ENCODE measurements around the gene CELF4.

Gene CELF4

GRCh38 chr18:37253394-37254235 lies 312.0 kb downstream of the CELF4 start:
- no peak overlapping the region for H3K27ac ChIP-seq
- DNase-seq (ENCODE audit: low read depth, low spot score), result no peak

GRCh38 chr18:37252854-37253393 lies 312.7 kb downstream of the CELF4 start:
- no peak for DNase-seq (ENCODE audit: low read depth, low spot score)
- H3K27ac ChIP-seq, result no peak overlapping the region

- no peak for DNase-seq (ENCODE audit: low read depth, low spot score)
- no peak overlapping the region for H3K27ac ChIP-seq
These were observed 313.3 kb downstream of the CELF4 start for GRCh38 chr18:37252342-37252741.

GRCh38 chr18:37251679-37252078 lies 313.9 kb downstream of the CELF4 start:
- H3K27ac ChIP-seq, result no peak overlapping the region
- no peak for DNase-seq (ENCODE audit: low read depth, low spot score)

- DNase-seq (ENCODE audit: low read depth, low spot score), result no peak
- H3K27ac ChIP-seq, result no peak overlapping the region
These were observed 315.5 kb downstream of the CELF4 start for GRCh38 chr18:37249895-37250618.

- no peak overlapping the region for H3K27ac ChIP-seq
- DNase-seq (ENCODE audit: low read depth, low spot score), result no peak
These were observed 316.3 kb downstream of the CELF4 start for GRCh38 chr18:37249171-37249886.

GRCh38 chr18:37248281-37248680 lies 317.3 kb downstream of the CELF4 start:
- H3K27ac ChIP-seq, result no peak overlapping the region
- no peak for DNase-seq (ENCODE audit: low read depth, low spot score)

- no peak overlapping the region for H3K27ac ChIP-seq
- DNase-seq (ENCODE audit: low read depth, low spot score), result no peak
These were observed 318.0 kb downstream of the CELF4 start for GRCh38 chr18:37247497-37248161.

GRCh38 chr18:37246779-37247340 lies 318.7 kb downstream of the CELF4 start:
- no peak overlapping the region for H3K27ac ChIP-seq

GRCh38 chr18:37244618-37245017 lies 321.0 kb downstream of the CELF4 start:
- no peak for DNase-seq (ENCODE audit: low read depth, low spot score)
- no peak overlapping the region for H3K27ac ChIP-seq

More at GRCh38 chr18:37246779-37247340, 318.7 kb downstream of the CELF4 start:
- no peak for DNase-seq (ENCODE audit: low read depth, low spot score)

GRCh38 chr18:37243741-37244140 lies 321.9 kb downstream of the CELF4 start:
- DNase-seq (ENCODE audit: low read depth, low spot score), result no peak
- H3K27ac ChIP-seq, result no peak overlapping the region

- H3K27ac ChIP-seq, result no peak overlapping the region
- DNase-seq (ENCODE audit: low read depth, low spot score), result no peak
These were observed 322.6 kb downstream of the CELF4 start for GRCh38 chr18:37242826-37243560.

GRCh38 chr18:37242091-37242490 lies 323.5 kb downstream of the CELF4 start:
- no peak for DNase-seq (ENCODE audit: low read depth, low spot score)
- H3K27ac ChIP-seq, result no peak overlapping the region

GRCh38 chr18:37238282-37239108 lies 327.1 kb downstream of the CELF4 start:
- H3K27ac ChIP-seq, result no peak overlapping the region
- DNase-seq (ENCODE audit: low read depth, low spot score), result no peak

- no peak for DNase-seq (ENCODE audit: low read depth, low spot score)
- no peak overlapping the region for H3K27ac ChIP-seq
These were observed 330.0 kb downstream of the CELF4 start for GRCh38 chr18:37235583-37235982.

GRCh38 chr18:37231251-37231650 lies 334.3 kb downstream of the CELF4 start:
- DNase-seq (ENCODE audit: low read depth, low spot score), result no peak
- no peak overlapping the region for H3K27ac ChIP-seq

GRCh38 chr18:37230768-37231167 lies 334.8 kb downstream of the CELF4 start:
- no peak overlapping the region for H3K27ac ChIP-seq
- DNase-seq (ENCODE audit: low read depth, low spot score), result no peak

GRCh38 chr18:37225279-37225678 lies 340.3 kb downstream of the CELF4 start:
- H3K27ac ChIP-seq, result no peak overlapping the region
- DNase-seq (ENCODE audit: low read depth, low spot score), result no peak
